Sigmoid colon (tissue), 4 donors: ENCODE results near the gene TBCEL.

Source experiments
- CTCF ChIP-seq, 4 experiments: fragments of 450-650 bp in 3 of 4; fragments of 200-600 bp in 1 of 4; IDR thresholded peaks; one replicate each; pipeline ENCODE4 v1.5.1; 2016 to 2019; ENCODE audit warnings: antibody characterized with exemption in 4 of 4, mild to moderate bottlenecking in 3 of 4, moderate library complexity in 2 of 4
- POLR2AphosphoS5 ChIP-seq, 4 donors: sonication (generic); formaldehyde crosslinking; IDR thresholded peaks; one replicate each; pipeline ENCODE4 v1.6.1; 2017; ENCODE audit warnings: antibody characterized with exemption in 4 of 4

GRCh38 chr11:121137005-121137404 lies 113.1 kb downstream of the TBCEL start:
- no peak for TF ChIP-seq POLR2AphosphoS5 (IDR thresholded peaks at IDR 0.05)
- TF ChIP-seq CTCF (IDR thresholded peaks at IDR 0.05) = no peak
